ENCODE measurements around the gene ABR. TPM values are rescaled to one million over a fixed set of nuclear protein-coding genes. Genes with fewer than 3 reads are reported as not detected.

ABR gene
- total RNA-seq (2014; rRNA removed; shearing (Covaris generic)), result 42.2 and 45.9 TPM in 2 replicates

GRCh38 chr17:1179818-1180742 is at the start of gene ABR:
ABR (minus strand) TSS chr17:1179981; CDS start chr17:1179727, 254 bp downstream.
- no peak for DNase-seq (ENCODE audit: low read depth)

GRCh38 chr17:1229349-1229899 is 49.6 kb upstream of the ABR start:
- no peak for DNase-seq (ENCODE audit: low read depth)

- no peak for DNase-seq (ENCODE audit: low read depth)
These were observed 49.1 kb upstream of the ABR start for GRCh38 chr17:1228781-1229348.

GRCh38 chr17:1227917-1228780 is 48.4 kb upstream of the ABR start:
- DNase-seq (ENCODE audit: low read depth), result no peak

- DNase-seq (ENCODE audit: low read depth), result no peak
These were observed 47.6 kb upstream of the ABR start for GRCh38 chr17:1227365-1227764.

GRCh38 chr17:1226308-1226707 is 46.5 kb upstream of the ABR start:
- no peak for DNase-seq (ENCODE audit: low read depth)

GRCh38 chr17:1224330-1224729 is 44.5 kb upstream of the ABR start:
- no peak for DNase-seq (ENCODE audit: low read depth)

- DNase-seq (ENCODE audit: low read depth), result no peak
These were observed 43.9 kb upstream of the ABR start for GRCh38 chr17:1223662-1224061.

GRCh38 chr17:1222321-1222720 is 42.5 kb upstream of the ABR start:
- DNase-seq (ENCODE audit: low read depth), result no peak

GRCh38 chr17:1221209-1221608 is 41.4 kb upstream of the ABR start:
- DNase-seq (ENCODE audit: low read depth), result no peak

GRCh38 chr17:1220346-1220745 is 40.6 kb upstream of the ABR start:
- no peak for DNase-seq (ENCODE audit: low read depth)

- DNase-seq (ENCODE audit: low read depth), result no peak
These were observed 37.3 kb upstream of the ABR start for GRCh38 chr17:1217089-1217385.

- no peak for DNase-seq (ENCODE audit: low read depth)
These were observed 36.7 kb upstream of the ABR start for GRCh38 chr17:1216217-1217088.

GRCh38 chr17:1212946-1213345 is 33.2 kb upstream of the ABR start:
- DNase-seq (ENCODE audit: low read depth), result no peak

- no peak for DNase-seq (ENCODE audit: low read depth)
These were observed 31.5 kb upstream of the ABR start for GRCh38 chr17:1211287-1211686.

- no peak for DNase-seq (ENCODE audit: low read depth)
These were observed 29.2 kb upstream of the ABR start for GRCh38 chr17:1208966-1209365.

GRCh38 chr17:1206026-1206777 is 26.4 kb upstream of the ABR start:
- DNase-seq (ENCODE audit: low read depth), result no peak

GRCh38 chr17:1203967-1204291 is 24.1 kb upstream of the ABR start:
- DNase-seq (ENCODE audit: low read depth), result no peak

GRCh38 chr17:1203111-1203966 is 23.6 kb upstream of the ABR start:
- peak; percentile 71 for DNase-seq (ENCODE audit: low read depth)

- DNase-seq (ENCODE audit: low read depth), result no peak
These were observed 22.5 kb upstream of the ABR start for GRCh38 chr17:1202291-1202690.

All from RPMI7951 (cell line).